Hepatic stellate cell (primary cell): ENCODE measurements around the gene ZNF518B.
A peak's percentile ranks its signal among the peaks of the same experiment; 100 is the strongest.

ENCODE experiments used
- DNase-seq: peaks from one replicate; pipeline ENCODE4 v3.0.0; 2011; ENCODE audit warnings: low spot score

The ZNF518B gene

GRCh38 chr4:10457255-10457801 is at the start of gene ZNF518B:
ZNF518B (minus strand) TSS chr4:10457426; CDS start chr4:10446328, 11,098 bp downstream.
- DNase-seq = peak; percentile 91

GRCh38 chr4:10506077-10506476 is 48.9 kb upstream of the ZNF518B start:
- DNase-seq = no peak

- DNase-seq = no peak
Measured at GRCh38 chr4:10504570-10505179, 47.4 kb upstream of the ZNF518B start.

GRCh38 chr4:10502717-10503116 is 45.5 kb upstream of the ZNF518B start:
- DNase-seq = no peak

- no peak for DNase-seq
Measured at GRCh38 chr4:10500776-10501175, 43.5 kb upstream of the ZNF518B start.

GRCh38 chr4:10496200-10496599 is 39.0 kb upstream of the ZNF518B start:
- no peak for DNase-seq

- DNase-seq = no peak
Measured at GRCh38 chr4:10495651-10496050, 38.4 kb upstream of the ZNF518B start.

- DNase-seq = no peak
Measured at GRCh38 chr4:10492464-10492863, 35.2 kb upstream of the ZNF518B start.

GRCh38 chr4:10491401-10491800 is 34.2 kb upstream of the ZNF518B start:
- no peak for DNase-seq

- no peak for DNase-seq
Measured at GRCh38 chr4:10490996-10491395, 33.8 kb upstream of the ZNF518B start.

GRCh38 chr4:10482913-10483312 is 25.7 kb upstream of the ZNF518B start:
- no peak for DNase-seq

GRCh38 chr4:10480616-10481015 is 23.4 kb upstream of the ZNF518B start:
- DNase-seq = no peak

- DNase-seq = no peak
Measured at GRCh38 chr4:10478621-10479020, 21.4 kb upstream of the ZNF518B start.

- no peak for DNase-seq
Measured at GRCh38 chr4:10470505-10470904, 13.3 kb upstream of the ZNF518B start.

- peak; percentile 43 for DNase-seq
Measured at GRCh38 chr4:10466161-10466560, 8.9 kb upstream of the ZNF518B start.

- no peak for DNase-seq
Measured at GRCh38 chr4:10462876-10463275, 5.7 kb upstream of the ZNF518B start.

GRCh38 chr4:10461850-10462400 is 4.7 kb upstream of the ZNF518B start:
- no peak for DNase-seq

- peak; percentile 82 for DNase-seq
Measured at GRCh38 chr4:10461091-10461849, 4.0 kb upstream of the ZNF518B start.

GRCh38 chr4:10460313-10461047 is 3.3 kb upstream of the ZNF518B start:
- DNase-seq = no peak

GRCh38 chr4:10459305-10459704 is 2.1 kb upstream of the ZNF518B start:
- no peak for DNase-seq

- no peak for DNase-seq
Measured at GRCh38 chr4:10458177-10458576, 951 bp upstream of the ZNF518B start.

GRCh38 chr4:10456595-10457254 is 501 bp downstream of the ZNF518B start:
- DNase-seq = peak; percentile 60
